ENCODE measurements around the gene CIAO3. TPM values are rescaled to one million over a fixed set of nuclear protein-coding genes. Genes with fewer than 3 reads are reported as not detected.

CIAO3 gene
- total RNA-seq, 2 donors from 2014 or later: 22.6 to 23.3 TPM

Small RNAs within 50 kb of the gene (microRNA-seq; reads per million reads assigned to microRNA genes)
- gene MIR662: 0 reads per million in 2 donors

Other genes with a start within 250 kb of the CIAO3 start
- gene CAPN15, start 213.3 kb downstream of the CIAO3 start, total RNA-seq: 10 to 100 TPM; 19.2 to 25.8 TPM
- gene PRR35, start 180.6 kb downstream of the CIAO3 start, total RNA-seq: not detected
- under 1 TPM; 0.10 to 0.97 TPM for gene NHLRC4, start 174.0 kb downstream of the CIAO3 start, total RNA-seq
- 10 to 100 TPM; 19.1 to 21.3 TPM for gene PIGQ, start 171.0 kb downstream of the CIAO3 start, total RNA-seq
- gene RAB40C, start 150.9 kb downstream of the CIAO3 start, total RNA-seq: 10 to 100 TPM in 1 of 2 donors, 1 to 10 TPM in 1; 9.9 to 13.5 TPM
- under 1 TPM; 0.21 to 0.50 TPM for gene WFIKKN1, start 110.0 kb downstream of the CIAO3 start, total RNA-seq
- 10 to 100 TPM; 42.8 to 61.8 TPM for gene METTL26, start 104.7 kb downstream of the CIAO3 start, total RNA-seq
- gene MCRIP2, start 99.2 kb downstream of the CIAO3 start, total RNA-seq: 100 to 1,000 TPM in 1 of 2 donors, 10 to 100 TPM in 1; 92.8 to 117 TPM
- gene WDR90, start 91.6 kb downstream of the CIAO3 start, total RNA-seq: 10 to 100 TPM in 1 of 2 donors, 1 to 10 TPM in 1; 9.6 to 15.5 TPM
- gene RHOT2, start 72.9 kb downstream of the CIAO3 start, total RNA-seq: 100 to 1,000 TPM in 1 of 2 donors, 10 to 100 TPM in 1; 73.8 to 106 TPM
- 1 to 10 TPM; 1.2 TPM for gene RHBDL1, start 65.3 kb downstream of the CIAO3 start, total RNA-seq
- gene STUB1, start 60.6 kb downstream of the CIAO3 start, total RNA-seq: 100 to 1,000 TPM in 1 of 2 donors, 10 to 100 TPM in 1; 89.1 to 101 TPM
- gene JMJD8, start 56.7 kb downstream of the CIAO3 start, total RNA-seq: 10 to 100 TPM; 45.5 to 48.9 TPM
- gene WDR24, start 50.6 kb downstream of the CIAO3 start, total RNA-seq: 1 to 10 TPM; 8.2 TPM
- 1 to 10 TPM in 1 of 2 donors, under 1 TPM in 1; 0.32 to 1.0 TPM for gene FBXL16, start 35.2 kb downstream of the CIAO3 start, total RNA-seq
- gene METRN, start 25.9 kb downstream of the CIAO3 start, total RNA-seq: 10 to 100 TPM; 53.7 to 56.8 TPM
- gene ANTKMT, start 19.9 kb downstream of the CIAO3 start, total RNA-seq: 10 to 100 TPM; 32.5 to 36.8 TPM
- gene CCDC78, start 14.6 kb downstream of the CIAO3 start, total RNA-seq: under 1 TPM; 0.50 to 0.56 TPM
- 10 to 100 TPM; 12.0 to 15.8 TPM for gene HAGHL, start 13.9 kb downstream of the CIAO3 start, total RNA-seq
- 10 to 100 TPM; 12.6 to 13.0 TPM for gene MSLN, start 19.7 kb upstream of the CIAO3 start, total RNA-seq
- 10 to 100 TPM; 11.1 to 11.4 TPM for gene RPUSD1, start 47.4 kb upstream of the CIAO3 start, total RNA-seq
- 1 to 10 TPM; 4.7 to 8.8 TPM for gene CHTF18, start 47.6 kb upstream of the CIAO3 start, total RNA-seq
- not detected for gene GNG13, start 59.7 kb upstream of the CIAO3 start, total RNA-seq
- gene LMF1, start 230.0 kb upstream of the CIAO3 start, total RNA-seq: 10 to 100 TPM; 11.9 to 12.0 TPM
- 1 to 10 TPM; 1.3 to 3.0 TPM for gene SOX8, start 240.8 kb upstream of the CIAO3 start, total RNA-seq

Data from left cardiac atrium (tissue), 2 donors.